Esophagus squamous epithelium (tissue), 5 donors: ENCODE data around the gene MGAM2. TPM values are rescaled to one million over a fixed set of nuclear protein-coding genes. Genes with fewer than 3 reads are reported as not detected.

Source experiments
- DNase-seq: peaks from one replicate; lab custom pipeline; 2025; lab: John Stamatoyannopoulos, UW
- H3K27ac ChIP-seq, 4 donors: fragments of 200-600 bp; sonication (generic); one replicate each; pipeline ENCODE4 v1.5.1; 2016 to 2019; ENCODE audit warnings: mild to moderate bottlenecking in 1 of 4
- H3K27me3 ChIP-seq, 4 donors: fragments of 200-600 bp; sonication (generic); 1 replicate in 3 of 4; 2 replicates in 1 of 4; pipeline versions ENCODE4 v1.5.1 to v1.6.0; 2017 to 2021; ENCODE audit warnings: antibody characterized with exemption in 1 of 4
- H3K36me3 ChIP-seq, 3 donors: fragments of 200-600 bp; sonication (generic); one replicate each; pipeline ENCODE4 v1.5.1; 2016 to 2019
- H3K4me1 ChIP-seq, 3 donors: fragments of 200-600 bp; sonication (generic); one replicate each; pipeline ENCODE4 v1.5.1; 2017 to 2019
- H3K4me3 ChIP-seq, 4 donors: fragments of 200-600 bp; sonication (generic); 1 replicate in 3 of 4; 2 replicates in 1 of 4; pipeline ENCODE4 v1.5.1; 2016 to 2019; ENCODE audit warnings: mild to moderate bottlenecking in 2 of 4, moderate library complexity in 1 of 4
- H3K9me3 ChIP-seq, 3 donors: fragments of 200-600 bp; sonication (generic); one replicate each; pipeline ENCODE4 v1.5.1; 2016 to 2019
- CTCF ChIP-seq, 6 experiments: fragments of 450-650 bp in 4 of 6; fragments of 200-600 bp in 2 of 6; sonication (generic) in 2 of 6; IDR thresholded peaks; one replicate each; pipeline ENCODE4 v1.5.1; 2016 to 2019; ENCODE audit warnings: antibody characterized with exemption in 6 of 6, mild to moderate bottlenecking in 4 of 6, moderate library complexity in 4 of 6
- POLR2A ChIP-seq, 4 donors: fragments of 450-650 bp; IDR thresholded peaks; one replicate each; pipeline ENCODE4 v1.6.1; 2017; ENCODE audit warnings: antibody characterized with exemption in 4 of 4, mild to moderate bottlenecking in 4 of 4, moderate library complexity in 3 of 4
- WGBS, 2 donors: methylation state at CpG; one replicate each; pipeline ENCODE4 v1.1.5; 2018; 5-methylcytosine and 5-hydroxymethylcytosine counted together
- intact Hi-C: fragments of 100-400 bp; cut with DNase I; formaldehyde crosslinking; loops from one replicate; pipeline ENCODE4 v1.15.0; 2022
- total RNA-seq, 4 donors: library from RNA; depleted of rRNA; stranded (reverse); fragments of >200 nt; gene quantifications; one replicate each; pipeline ENCODE4 v1.1.0, GENCODE V29; 2016
- donor health status: DM: yes; HTN: yes; CAD: no.

The MGAM2 gene
- total RNA-seq, 4 donors from 2014 or later: 0.04 TPM; not detected in 3

DNA sequence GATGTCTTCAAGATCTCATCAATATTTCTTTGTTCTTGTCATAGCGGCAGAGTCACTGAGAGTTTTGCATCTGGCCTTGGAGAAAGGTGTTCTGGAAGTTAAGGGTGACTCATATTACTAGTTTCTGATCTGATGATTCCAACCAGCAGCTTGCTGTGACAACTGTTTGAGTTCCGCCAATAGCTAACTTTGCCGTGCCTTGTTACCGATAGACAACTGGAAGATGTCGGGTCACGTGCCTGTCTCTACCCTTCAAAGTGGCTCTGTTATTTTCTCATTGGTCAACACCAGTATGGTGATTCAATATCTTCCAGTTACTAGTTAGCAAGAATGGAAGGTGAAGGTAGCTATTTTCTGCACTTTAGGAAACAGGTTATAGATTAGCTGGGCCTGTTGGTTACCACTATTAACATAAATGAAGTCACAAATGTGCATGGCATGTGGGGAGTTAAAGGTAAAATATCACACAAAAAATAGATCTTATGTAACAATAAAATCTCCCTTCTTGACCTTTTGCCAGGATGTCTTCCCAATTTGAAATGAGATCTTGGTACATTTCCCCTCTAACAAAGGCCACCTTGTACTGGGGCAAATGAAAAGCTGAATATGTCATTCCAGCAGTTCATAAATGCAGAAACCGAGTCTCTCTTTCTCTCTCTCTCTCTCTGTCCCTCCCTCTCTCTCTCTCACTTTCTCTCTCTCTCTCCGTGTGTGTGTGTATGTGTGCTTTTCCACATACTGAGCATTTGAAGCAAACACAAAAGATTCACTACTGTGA, 2.6 kb upstream of the MGAM2 start:
- intact Hi-C loops: no loop called here
- 65 to 67% methylated on average over 8 of the region's 8 CpGs for WGBS, 2 donors
- Histone ChIP-seq H3K4me3 (no peak overlapping the region), H3K4me1 (no peaks in the 10 kb centered on the region), H3K9me3 (no peaks in the 10 kb centered on the region), H3K27ac (no peak overlapping the region), H3K27me3 (no peaks in the 10 kb centered on the region), H3K36me3 (no peaks in the 10 kb centered on the region)
- no peak for DNase-seq
- TF ChIP-seq POLR2A (IDR thresholded peaks at IDR 0.05): no peak
- no peak for TF ChIP-seq CTCF (IDR thresholded peaks at IDR 0.05)

DNA sequence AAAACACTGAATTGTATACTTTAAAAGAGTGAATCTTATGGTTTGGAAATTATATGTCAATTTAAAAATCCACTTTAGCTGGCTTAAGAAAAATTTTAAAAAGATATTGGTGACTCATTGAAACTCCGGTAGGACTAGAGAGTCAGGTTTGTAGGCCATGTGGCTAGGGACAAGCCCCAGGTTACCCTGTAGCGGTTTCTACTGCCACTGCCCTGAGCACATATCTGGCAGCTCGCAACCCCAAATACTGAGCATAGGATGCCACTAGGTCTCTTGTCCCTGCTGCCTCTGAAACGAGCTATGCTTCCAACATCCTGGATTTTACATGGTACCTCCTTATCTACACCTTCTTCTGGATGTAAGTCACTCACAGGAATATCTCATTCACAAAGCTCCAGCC, 1.4 kb upstream of the MGAM2 start:
- 67 to 74% methylated on average over 4 of the region's 4 CpGs for WGBS, 2 donors
- Histone ChIP-seq H3K9me3 (no peaks in the 10 kb centered on the region), H3K27me3 (no peaks in the 10 kb centered on the region), H3K4me1 (no peaks in the 10 kb centered on the region), H3K27ac (no peak overlapping the region), H3K36me3 (no peaks in the 10 kb centered on the region), H3K4me3 (no peak overlapping the region)
- intact Hi-C loops: no loop called here
- no peak for DNase-seq
- TF ChIP-seq CTCF (IDR thresholded peaks at IDR 0.05): no peak
- TF ChIP-seq POLR2A (IDR thresholded peaks at IDR 0.05): no peak

DNA sequence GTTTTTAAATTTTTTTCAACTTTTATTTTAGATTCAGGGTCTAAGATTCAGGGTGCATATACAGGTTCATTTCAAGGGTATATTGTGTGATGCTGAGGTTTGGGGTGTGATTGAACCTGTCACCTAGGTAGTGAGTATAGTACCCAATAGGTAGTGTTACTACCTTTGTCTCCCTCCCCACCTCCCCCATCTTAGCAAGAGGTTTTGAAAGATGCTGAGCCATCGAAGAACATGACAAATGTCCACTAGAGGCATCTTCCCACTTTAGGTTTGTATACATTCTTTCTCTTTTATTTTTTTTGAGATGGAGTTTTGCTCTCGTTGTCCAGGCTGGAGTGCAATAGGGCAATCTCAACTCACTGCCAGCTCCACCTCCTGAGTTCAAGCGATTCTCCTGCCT, 880 bp upstream of the MGAM2 start:
- Histone ChIP-seq H3K9me3 (no peaks in the 10 kb centered on the region), H3K4me3 (no peak overlapping the region), H3K27me3 (no peaks in the 10 kb centered on the region), H3K36me3 (no peaks in the 10 kb centered on the region), H3K4me1 (no peaks in the 10 kb centered on the region), H3K27ac (no peak overlapping the region)
- TF ChIP-seq POLR2A (IDR thresholded peaks at IDR 0.05): no peak
- TF ChIP-seq CTCF (IDR thresholded peaks at IDR 0.05): no peak
- intact Hi-C loops: no loop called here
- no peak for DNase-seq
- 51 to 54% methylated on average over 3 of the region's 3 CpGs for WGBS, 2 donors

DNA sequence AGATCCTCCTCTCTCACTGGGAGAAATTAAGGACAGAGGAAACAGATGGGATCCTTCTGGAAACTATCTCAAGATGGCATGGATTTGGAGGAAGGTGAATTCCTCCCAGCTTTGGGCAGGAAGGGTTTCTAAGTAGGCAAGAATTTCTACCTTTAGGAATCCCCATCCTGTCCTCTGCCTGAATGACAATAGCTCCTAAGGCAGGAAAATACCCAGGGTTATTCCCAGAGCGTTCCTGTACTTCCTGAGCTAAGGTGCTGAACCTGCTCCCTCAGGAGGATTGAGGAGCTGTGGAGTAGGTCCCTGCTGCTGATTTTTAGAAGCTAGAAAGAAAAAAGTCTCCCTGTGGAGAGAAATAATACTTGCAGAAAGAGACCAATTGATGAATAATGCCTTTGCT, 568 bp downstream of the MGAM2 start:
- no peaks in the 10 kb centered on the region for H3K36me3 ChIP-seq
- no peaks in the 10 kb centered on the region for H3K4me1 ChIP-seq
- TF ChIP-seq CTCF (IDR thresholded peaks at IDR 0.05) (no peak), POLR2A (IDR thresholded peaks at IDR 0.05) (no peak)
- intact Hi-C loops: no loop called here
- no peak for DNase-seq
- H3K4me3 ChIP-seq: no peak overlapping the region
- no peaks in the 10 kb centered on the region for H3K9me3 ChIP-seq
- WGBS, 2 donors: 40 to 56% methylated on average over 1 of the region's 1 CpG
- no peak overlapping the region for H3K27ac ChIP-seq
- no peaks in the 10 kb centered on the region for H3K27me3 ChIP-seq

GRCh38 chr7:142114207-142114606, 2.7 kb downstream of the MGAM2 start:
- DNase-seq: no peak
- no peaks in the 10 kb centered on the region for H3K36me3 ChIP-seq
- no peak for TF ChIP-seq CTCF (IDR thresholded peaks at IDR 0.05)
- WGBS, 2 donors: 59 to 73% methylated on average over 3 of the region's 3 CpGs
- no peaks in the 10 kb centered on the region for H3K9me3 ChIP-seq
- intact Hi-C loops: no loop called here
- H3K4me3 ChIP-seq: no peak overlapping the region
- no peak overlapping the region for H3K27ac ChIP-seq
- H3K4me1 ChIP-seq: no peaks in the 10 kb centered on the region
- H3K27me3 ChIP-seq: no peaks in the 10 kb centered on the region
